Measurements from ENCODE around the gene C11orf24.

DNA sequence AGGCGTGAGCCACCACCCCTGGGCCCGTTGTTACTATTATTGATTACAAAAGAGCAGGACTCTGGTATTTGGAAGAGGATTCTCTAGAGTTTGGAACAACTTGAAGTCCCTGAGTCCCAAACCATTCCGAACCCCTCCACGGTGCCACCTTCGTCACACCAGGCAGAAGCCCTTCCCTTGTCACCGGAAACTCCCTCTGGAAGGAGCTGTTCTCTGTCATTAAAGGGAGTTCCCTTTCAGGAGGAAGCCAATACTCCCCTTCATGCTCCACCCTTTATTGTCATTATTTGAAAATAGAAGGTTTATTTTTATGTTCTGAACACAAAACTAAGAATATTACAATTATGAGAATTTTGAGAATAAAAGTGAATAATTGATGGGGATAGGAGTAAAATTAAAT, 5.1 kb upstream of the C11orf24 start:
- TF ChIP-seq, protein P1, sequence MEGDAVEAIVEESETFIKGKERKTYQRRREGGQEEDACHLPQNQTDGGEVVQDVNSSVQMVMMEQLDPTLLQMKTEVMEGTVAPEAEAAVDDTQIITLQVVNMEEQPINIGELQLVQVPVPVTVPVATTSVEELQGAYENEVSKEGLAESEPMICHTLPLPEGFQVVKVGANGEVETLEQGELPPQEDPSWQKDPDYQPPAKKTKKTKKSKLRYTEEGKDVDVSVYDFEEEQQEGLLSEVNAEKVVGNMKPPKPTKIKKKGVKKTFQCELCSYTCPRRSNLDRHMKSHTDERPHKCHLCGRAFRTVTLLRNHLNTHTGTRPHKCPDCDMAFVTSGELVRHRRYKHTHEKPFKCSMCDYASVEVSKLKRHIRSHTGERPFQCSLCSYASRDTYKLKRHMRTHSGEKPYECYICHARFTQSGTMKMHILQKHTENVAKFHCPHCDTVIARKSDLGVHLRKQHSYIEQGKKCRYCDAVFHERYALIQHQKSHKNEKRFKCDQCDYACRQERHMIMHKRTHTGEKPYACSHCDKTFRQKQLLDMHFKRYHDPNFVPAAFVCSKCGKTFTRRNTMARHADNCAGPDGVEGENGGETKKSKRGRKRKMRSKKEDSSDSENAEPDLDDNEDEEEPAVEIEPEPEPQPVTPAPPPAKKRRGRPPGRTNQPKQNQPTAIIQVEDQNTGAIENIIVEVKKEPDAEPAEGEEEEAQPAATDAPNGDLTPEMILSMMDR (IDR thresholded peaks at IDR 0.05): no peak
- TF ChIP-seq POLR2A (IDR thresholded peaks at IDR 0.05): no peak
